Ascending aorta (tissue), 2 donors: Measurements from ENCODE around the gene SREBF2. TPM values are rescaled to one million over a fixed set of nuclear protein-coding genes. Genes with fewer than 3 reads are reported as not detected.

Experiments used
- DNase-seq, 2 donors: peaks; one replicate each; pipeline ENCODE4 v3.0.0-alpha.2; 2019; ENCODE audit warnings: low spot score in 2 of 2
- H3K27ac ChIP-seq, 2 donors: fragments of 200-600 bp; sonication (generic); one replicate each; pipeline ENCODE4 v1.5.1; 2016 to 2017; ENCODE audit warnings: mild to moderate bottlenecking in 1 of 2
- H3K27me3 ChIP-seq: fragments of 200-600 bp; sonication (generic); one replicate; pipeline ENCODE4 v1.5.1; 2017
- H3K36me3 ChIP-seq, 2 donors: fragments of 200-600 bp; sonication (generic); one replicate each; pipeline ENCODE4 v1.5.1; 2016
- H3K4me1 ChIP-seq, 2 donors: fragments of 200-600 bp; sonication (generic); one replicate each; pipeline ENCODE4 v1.5.1; 2016 to 2017; ENCODE audit warnings: mild to moderate bottlenecking in 1 of 2
- H3K4me3 ChIP-seq, 2 donors: fragments of 200-600 bp; sonication (generic); one replicate each; pipeline ENCODE4 v1.5.1; 2016 to 2017; ENCODE audit warnings: mild to moderate bottlenecking in 1 of 2
- H3K9me3 ChIP-seq, 2 donors: fragments of 200-600 bp; sonication (generic); one replicate each; pipeline ENCODE4 v1.5.1; 2016
- CTCF ChIP-seq, 3 experiments: fragments of 200-600 bp in 2 of 3; fragments of 450-650 bp in 1 of 3; sonication (generic) in 2 of 3; IDR thresholded peaks; one replicate each; pipeline ENCODE4 v1.5.1; 2016 to 2019; ENCODE audit warnings: antibody characterized with exemption in 3 of 3, mild to moderate bottlenecking in 1 of 3, moderate library complexity in 1 of 3
- intact Hi-C: fragments of 100-400 bp; cut with DNase I; formaldehyde crosslinking; loops from one replicate; pipeline ENCODE4 v1.15.1; 2023
- total RNA-seq: library from RNA; depleted of rRNA; stranded (reverse); fragments of >200 nt; gene quantifications from one replicate; pipeline ENCODE4 v1.1.0, GENCODE V29; 2016

SREBF2 gene
- total RNA-seq, 1 donor from 2014 or later: 46.1 TPM

DNA sequence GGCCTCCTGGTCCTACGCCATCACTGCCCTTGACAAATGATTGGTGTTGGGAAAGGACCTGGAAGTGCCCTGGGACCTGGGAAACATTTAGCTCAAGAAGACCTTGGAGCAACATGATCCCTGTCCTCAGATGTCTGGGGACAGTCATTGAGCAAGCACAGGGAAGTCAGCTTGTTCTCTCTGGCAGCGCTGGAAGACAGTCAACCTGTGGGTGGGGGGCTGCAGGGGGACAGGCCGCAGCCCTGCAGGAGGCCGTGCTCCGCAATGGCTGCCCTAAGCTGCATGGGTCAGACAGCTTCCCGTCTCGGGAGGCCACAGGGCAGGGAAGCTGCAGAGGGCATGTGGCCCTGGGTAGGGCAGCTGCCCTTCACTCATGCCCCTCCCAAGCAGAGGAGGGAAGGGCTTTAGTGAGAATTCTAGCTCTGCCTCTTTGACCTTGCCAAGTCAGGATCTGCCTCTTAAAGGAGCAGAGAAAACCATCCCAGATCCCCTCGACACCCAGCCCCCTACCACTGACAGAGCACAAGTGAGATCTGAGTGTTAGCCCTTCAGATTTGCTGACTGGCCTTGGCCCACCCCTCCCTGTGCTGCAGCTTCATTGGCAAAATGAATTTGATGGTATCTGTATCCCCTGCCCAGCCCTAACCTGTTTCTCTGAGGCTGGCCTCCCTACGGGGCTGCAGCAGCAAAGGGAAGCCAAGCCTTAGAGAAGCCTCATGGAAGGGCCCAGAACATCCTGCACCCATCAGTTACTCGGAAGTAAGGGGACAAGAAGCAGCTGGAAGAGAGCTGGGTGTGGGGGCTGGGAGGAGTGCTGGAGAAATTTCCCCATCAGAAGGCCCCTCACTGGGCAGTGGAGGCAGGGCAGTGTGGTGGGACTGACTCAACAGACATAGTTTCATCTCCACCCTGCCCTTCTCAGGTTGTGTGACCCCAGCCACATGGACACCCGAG, 6.2 kb upstream of the SREBF2 start:
- no peak for TF ChIP-seq CTCF (IDR thresholded peaks at IDR 0.05)
- intact Hi-C loops: no loop called here
- H3K9me3 ChIP-seq: no peaks in the 10 kb centered on the region
- H3K36me3 ChIP-seq: no peaks in the 10 kb centered on the region
- H3K4me1 ChIP-seq: no peaks in the 10 kb centered on the region
- H3K27ac ChIP-seq: no peak overlapping the region
- H3K27me3 ChIP-seq: no peaks in the 10 kb centered on the region
- no peak for DNase-seq
- H3K4me3 ChIP-seq: no peak overlapping the region

GRCh38 chr22:41827671-41828070, 5.2 kb upstream of the SREBF2 start:
- no peaks in the 10 kb centered on the region for H3K27me3 ChIP-seq
- H3K36me3 ChIP-seq: no peaks in the 10 kb centered on the region
- no peak for TF ChIP-seq CTCF (IDR thresholded peaks at IDR 0.05)
- no peaks in the 10 kb centered on the region for H3K4me1 ChIP-seq
- H3K9me3 ChIP-seq: no peaks in the 10 kb centered on the region
- H3K27ac ChIP-seq: no peak overlapping the region
- H3K4me3 ChIP-seq: no peak overlapping the region
- DNase-seq: no peak
- intact Hi-C loops: no loop called here

DNA sequence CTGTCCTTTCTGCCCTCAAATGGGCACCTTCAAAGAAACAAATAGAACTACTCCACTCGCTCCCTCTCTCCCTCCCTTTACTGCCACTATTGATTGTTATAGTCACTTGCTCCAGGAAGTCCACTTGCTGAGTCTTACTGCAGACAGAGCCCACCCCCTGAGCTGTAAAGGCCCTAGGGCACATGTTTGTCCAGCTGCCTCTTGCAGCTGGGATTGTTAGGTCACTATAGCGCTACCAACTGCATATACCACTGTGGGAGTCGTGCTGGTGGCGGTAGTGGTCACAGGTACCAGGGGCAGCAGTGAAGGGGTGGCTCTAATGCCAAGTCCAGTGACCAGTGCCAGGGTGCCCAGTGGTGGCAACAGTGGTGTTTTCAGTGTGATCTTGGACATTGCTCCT, 4.4 kb upstream of the SREBF2 start:
- intact Hi-C loops: no loop called here
- no peak overlapping the region for H3K27ac ChIP-seq
- H3K4me3 ChIP-seq: no peak overlapping the region

GRCh38 chr22:41830174-41830573, 2.7 kb upstream of the SREBF2 start:
- H3K4me3 ChIP-seq: no peak overlapping the region
- H3K27ac ChIP-seq: no peak overlapping the region
- TF ChIP-seq CTCF (IDR thresholded peaks at IDR 0.05): no peak
- H3K9me3 ChIP-seq: no peaks in the 10 kb centered on the region
- intact Hi-C loops: no loop called here
- no peaks in the 10 kb centered on the region for H3K36me3 ChIP-seq
- DNase-seq: no peak
- peaks cover 0 to 5% of the 10 kb centered on the region in 2 donors for H3K4me1 ChIP-seq
- H3K27me3 ChIP-seq: no peaks in the 10 kb centered on the region

More for the DNA sequence above, 4.4 kb upstream of the SREBF2 start:
- no peaks in the 10 kb centered on the region for H3K36me3 ChIP-seq
- H3K27me3 ChIP-seq: no peaks in the 10 kb centered on the region
- no peak for TF ChIP-seq CTCF (IDR thresholded peaks at IDR 0.05)
- no peak for DNase-seq
- H3K9me3 ChIP-seq: no peaks in the 10 kb centered on the region
- H3K4me1 ChIP-seq: no peaks in the 10 kb centered on the region

GRCh38 chr22:41831383-41831782, 1.5 kb upstream of the SREBF2 start:
- H3K4me1 ChIP-seq: peaks cover 0 to 5% of the 10 kb centered on the region in 2 donors
- no peak for TF ChIP-seq CTCF (IDR thresholded peaks at IDR 0.05)
- H3K27ac ChIP-seq: peak overlapping the region in 1 of 2 donors; percentile 92
- DNase-seq: no peak
- no peaks in the 10 kb centered on the region for H3K9me3 ChIP-seq
- no peak overlapping the region for H3K4me3 ChIP-seq
- intact Hi-C loops: no loop called here
- no peaks in the 10 kb centered on the region for H3K27me3 ChIP-seq
- peaks cover 0 to 4% of the 10 kb centered on the region in 2 donors for H3K36me3 ChIP-seq
